ENCODE data around the gene AP1AR. TPM values are rescaled to one million over a fixed set of nuclear protein-coding genes. Genes with fewer than 3 reads are reported as not detected.

AP1AR gene
- total and polyA plus RNA-seq, 2 of the 8 experiments (the other 6 are each of a cell fraction or from before 2014, with no cell fraction given), result 5.3 to 27.7 TPM

- Histone ChIP-seq H2BK120ac (replicated peaks; ENCODE audit: low read depth, low read length) (no peak overlapping the region), H3K4me3 (ENCODE audit: extremely low read depth in 1 of 4, insufficient read depth in 2 of 4, low read depth in 3 of 4, low read length in 4 of 4) (no peak overlapping the region), H2BK20ac (ENCODE audit: low read length) (no peak overlapping the region), H4K8ac (ENCODE audit: extremely low read depth, insufficient read depth, low read length) (no peak overlapping the region), H2AFZ (ENCODE audit: low read length) (no peak overlapping the region), H4K5ac (ENCODE audit: insufficient read length, low read depth, low read length) (no peak overlapping the region), H3K79me1 (ENCODE audit: low read depth, low read length) (no peaks in the 10 kb centered on the region), H4K20me1 (replicated peaks in 1 of 2; ENCODE audit: control insufficient read depth in 1 of 2, insufficient read depth in 2 of 2, low read length in 2 of 2) (no peaks in the 10 kb centered on the region), H3K23ac (ENCODE audit: insufficient read length) (no peak overlapping the region), H3K36me3 (ENCODE audit: control insufficient read depth in 2 of 4, insufficient read depth in 4 of 4, low read length in 3 of 4) (peaks cover 0 to 24% (median 2%) of the 10 kb centered on the region in 4 experiments; a peak in 2 of 8 replicates), H3K18ac (ENCODE audit: extremely low read depth, low read length) (no peak overlapping the region), H2AK5ac (ENCODE audit: low read depth, low read length) (no peak overlapping the region), H3K79me2 (ENCODE audit: control insufficient read depth in 1 of 2, insufficient read depth in 2 of 2, low read length in 2 of 2) (no peaks in the 10 kb centered on the region), H2BK5ac (ENCODE audit: low read depth, low read length) (no peak overlapping the region), H4K91ac (replicated peaks; ENCODE audit: insufficient read length, low read length) (no peak overlapping the region), H3K27ac (ENCODE audit: low read depth, low read length) (no peak overlapping the region), H3K14ac (ENCODE audit: insufficient read length) (no peak overlapping the region), H3K9ac (replicated peaks in 1 of 4; ENCODE audit: extremely low read depth in 1 of 4, low read depth in 3 of 4, low read length in 3 of 4) (no peak overlapping the region; a peak in 1 of 7 replicates), H3K56ac (replicated peaks; ENCODE audit: insufficient read length, low read depth, low read length) (no peak overlapping the region), H3K4me2 (ENCODE audit: insufficient read depth in 1 of 2, low read depth in 2 of 2, low read length in 2 of 2) (peak overlapping the region in 1 of 2 experiments; percentile 77; a peak in 2 of 4 replicates), H3K23me2 (ENCODE audit: low read depth, low read length) (no peaks in the 10 kb centered on the region), H3K4ac (replicated peaks; ENCODE audit: insufficient read length, low read depth, low read length) (no peak overlapping the region), H3K4me1 (replicated peaks in 1 of 4; ENCODE audit: control insufficient read depth in 3 of 4, insufficient read depth in 4 of 4, low read length in 3 of 4) (peaks cover 2 to 11% (median 5%) of the 10 kb centered on the region in 4 experiments; a peak in 5 of 7 replicates), H2BK15ac (ENCODE audit: low read length) (0 out of 2 replicates have a peak overlapping the region, but pooled peaks have one; percentile 76), H2BK12ac (ENCODE audit: low read depth, low read length) (no peak overlapping the region), H3K9me3 (ENCODE audit: insufficient read depth in 2 of 2, low read depth in 1 of 2, low read length in 1 of 2) (no peaks in the 10 kb centered on the region), H3K27me3 (replicated peaks in 1 of 4; ENCODE audit: control insufficient read depth in 3 of 4, extremely low read depth in 1 of 4, insufficient read depth in 3 of 4, low read length in 3 of 4) (no peaks in the 10 kb centered on the region)
- FAIRE-seq, result peak; percentile 60
- POLR2A ChIA-PET (ENCODE audit: partially characterized antibody), result interaction anchor here (1.2 to 1.7 kb wide), 2 partner anchors 13 to 15 kb away, joined by 3 to 9 read pairs; partner anchors contain the start of gene TIFA
- WGBS, 2 experiments (ENCODE audit: extremely low coverage in 1 of 2, insufficient coverage in 1 of 2, insufficient read length in 1 of 2, insufficient replicate concordance in 2 of 2, low coverage in 1 of 2, low lambda C conversion rate in 2 of 2, missing lambda C conversion rate in 1 of 2), result 71% methylated on average over 8 of the region's 8 CpGs; no CpG with 5 or more reads in 1 of the 2 experiments
- TF ChIP-seq ATF2 (IDR thresholded peaks at IDR 0.05; ENCODE audit: low read length) (no peak), CEBPB (IDR thresholded peaks at IDR 0.05; ENCODE audit: low read depth, low read length) (peak; percentile 33; the same call in 1 of the 2 replicates), ZNF274 (IDR thresholded peaks at IDR 0.05; ENCODE audit: borderline replicate concordance, extremely low read depth, low read length) (no peak), JUND (IDR thresholded peaks at IDR 0.05; ENCODE audit: low read length) (peak; percentile 31; the same call in 1 of the 2 replicates), CREB1 (IDR thresholded peaks at IDR 0.05) (no peak)
- CTCF ChIA-PET (ENCODE audit: partially characterized antibody), result interaction anchor here (0.8 to 2.1 kb wide), 8 partner anchors 9 to 326 kb away, joined by 3 to 6 read pairs (median 3); no protein-coding TSS in a partner anchor
- no peak for DNase-seq (ENCODE audit: low read depth in 1 of 2, low spot score in 2 of 2)
These were observed 39.2 kb downstream of the AP1AR start for GRCh38 chr4:112270640-112271421.
